Daoy (cell line): ENCODE data around the gene RTEL1. TPM values are rescaled to one million over a fixed set of nuclear protein-coding genes. Genes with fewer than 3 reads are reported as not detected.
"Not testable (repeated sequence)": the region's sequence is repeated elsewhere in the genome, so short reads cannot be mapped to it uniquely, and the experiment has no call there.

Experiments used
- DNase-seq: peaks from one replicate; pipeline ENCODE4 v3.0.0-alpha.2; 2015; ENCODE audit warnings: low read depth
- total RNA-seq: library from RNA; depleted of rRNA; stranded (reverse); fragments of >200 nt; shearing (Covaris generic); gene quantifications from 2 replicates; pipeline ENCODE4 v1.2.3, GENCODE V29; 2014

Gene RTEL1
- total RNA-seq, 1 experiment from 2014 or later: 11.4 TPM

DNA sequence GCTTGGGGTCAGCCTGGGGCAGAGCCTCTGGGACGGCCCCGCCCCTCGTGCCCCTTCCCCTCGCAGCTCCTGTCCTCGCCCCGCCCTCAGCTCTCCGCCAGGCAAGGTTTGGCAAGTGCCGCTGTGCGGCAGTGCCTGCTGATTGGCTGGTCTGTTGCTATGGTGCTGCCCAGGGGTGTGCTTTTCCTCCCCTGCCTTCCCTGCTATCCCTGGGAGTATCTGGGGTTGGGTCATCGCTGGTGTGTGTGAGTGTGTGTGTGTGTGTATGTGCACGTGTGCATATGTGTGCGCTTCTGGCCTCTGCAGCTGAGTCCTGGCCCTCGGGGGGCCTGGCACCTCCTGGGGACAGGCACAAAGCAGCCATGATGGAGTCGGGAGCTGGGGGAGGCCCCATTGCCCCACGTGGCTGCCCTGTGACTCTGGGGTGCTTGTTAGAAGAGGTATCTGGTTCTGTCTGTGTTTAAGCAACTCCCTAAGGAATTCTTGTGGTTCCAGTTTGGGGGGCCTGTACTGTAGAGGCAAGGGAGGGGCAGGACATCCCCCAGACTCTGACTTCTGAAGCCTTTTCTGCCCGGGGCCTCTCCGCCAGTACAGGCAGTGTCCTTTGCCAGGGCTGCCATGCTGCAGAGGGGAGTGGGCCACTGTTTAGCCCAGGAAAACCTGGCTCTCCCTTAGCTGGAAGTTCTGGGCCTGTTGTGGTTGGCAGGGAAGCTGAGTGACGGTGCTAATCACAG is 6.9 kb downstream of the RTEL1 start:
- DNase-seq: no peak

GRCh38 chr20:63665708-63666107 is 7.6 kb downstream of the RTEL1 start:
- no peak for DNase-seq

- DNase-seq: no peak
Measured at GRCh38 chr20:63667858-63668257, 9.7 kb downstream of the RTEL1 start.

GRCh38 chr20:63668351-63668750 is 10.2 kb downstream of the RTEL1 start:
- DNase-seq: no peak

DNA sequence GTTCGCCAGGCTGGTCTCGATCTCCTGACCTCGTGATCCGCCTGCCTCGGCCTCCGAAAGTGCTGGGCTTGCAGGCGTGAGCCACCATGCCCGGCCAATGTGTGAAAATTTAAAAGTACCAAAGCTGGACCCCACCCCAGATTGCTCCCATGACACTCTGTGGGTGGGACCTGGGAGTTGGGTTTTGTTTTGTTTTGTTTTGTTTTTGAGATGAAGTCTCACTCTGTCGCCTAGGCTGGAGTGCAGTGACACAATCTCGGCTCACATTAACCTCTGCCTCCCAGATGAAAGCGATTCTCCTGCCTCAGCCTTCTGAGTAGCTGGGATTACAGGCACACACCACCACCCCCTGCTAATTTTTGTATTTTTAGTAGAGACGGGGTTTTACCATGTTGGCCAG is 13.6 kb downstream of the RTEL1 start:
- not testable (repeated sequence) for DNase-seq

- DNase-seq: no peak
Measured at GRCh38 chr20:63672666-63673065, 14.6 kb downstream of the RTEL1 start.

DNA sequence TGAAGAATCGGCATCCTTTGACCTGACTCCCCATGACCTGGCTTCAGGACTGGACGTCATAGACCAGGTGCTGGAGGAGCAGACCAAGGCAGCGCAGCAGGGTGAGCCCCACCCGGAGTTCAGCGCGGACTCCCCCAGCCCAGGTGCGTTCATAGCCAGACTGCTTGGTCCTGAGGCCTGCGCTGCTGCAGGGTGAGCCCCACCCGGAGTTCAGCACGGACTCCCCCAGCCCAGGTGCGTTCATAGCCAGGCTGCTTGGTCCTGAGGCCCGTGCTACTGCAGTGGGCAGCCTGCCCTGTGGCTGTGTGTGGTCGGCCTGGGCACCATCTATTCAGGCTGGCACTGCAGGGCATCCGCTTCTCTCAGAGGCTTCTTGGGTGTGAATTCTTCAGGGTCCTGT is 15.8 kb downstream of the RTEL1 start:
- DNase-seq: no peak

GRCh38 chr20:63675681-63676368 is 17.7 kb downstream of the RTEL1 start:
- DNase-seq: no peak

GRCh38 chr20:63678071-63678470 is 20.0 kb downstream of the RTEL1 start:
- no peak for DNase-seq

DNA sequence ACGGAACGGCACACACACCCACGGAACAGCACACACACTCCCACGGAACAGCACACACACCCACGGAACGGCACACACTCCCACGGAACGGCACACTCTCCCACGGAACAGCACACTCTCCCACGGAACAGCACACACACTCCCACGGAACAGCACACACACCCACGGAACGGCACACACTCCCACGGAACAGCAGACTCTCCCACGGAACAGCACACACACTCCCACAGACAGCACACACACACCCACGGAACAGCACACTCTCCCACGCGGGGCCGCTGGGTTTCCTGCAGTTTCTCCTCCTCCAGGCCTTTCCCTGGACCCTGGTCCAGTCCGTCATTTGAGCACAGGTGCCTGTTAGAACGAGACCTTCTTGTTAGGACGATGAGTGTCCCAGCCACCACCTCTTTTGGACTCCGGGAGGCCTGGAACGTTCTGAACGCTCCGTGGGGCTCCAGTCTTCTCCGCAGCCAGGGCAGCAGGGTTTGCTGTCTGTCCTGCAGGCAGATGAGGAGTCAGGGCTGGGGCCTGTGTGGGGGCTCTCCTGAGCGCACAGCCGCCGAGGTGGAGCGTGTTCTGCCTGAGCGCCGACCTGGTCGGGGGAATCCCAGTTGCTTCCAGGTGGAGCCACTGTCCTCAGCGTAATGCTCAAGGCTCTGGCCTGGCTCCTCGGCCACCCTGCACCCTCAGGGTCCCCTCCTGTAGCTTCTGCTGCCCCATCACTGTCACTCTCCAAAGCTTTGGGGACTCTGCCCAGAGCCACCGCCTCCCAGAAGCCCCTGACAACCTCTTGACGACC is 20.8 kb downstream of the RTEL1 start:
- DNase-seq: no peak

DNA sequence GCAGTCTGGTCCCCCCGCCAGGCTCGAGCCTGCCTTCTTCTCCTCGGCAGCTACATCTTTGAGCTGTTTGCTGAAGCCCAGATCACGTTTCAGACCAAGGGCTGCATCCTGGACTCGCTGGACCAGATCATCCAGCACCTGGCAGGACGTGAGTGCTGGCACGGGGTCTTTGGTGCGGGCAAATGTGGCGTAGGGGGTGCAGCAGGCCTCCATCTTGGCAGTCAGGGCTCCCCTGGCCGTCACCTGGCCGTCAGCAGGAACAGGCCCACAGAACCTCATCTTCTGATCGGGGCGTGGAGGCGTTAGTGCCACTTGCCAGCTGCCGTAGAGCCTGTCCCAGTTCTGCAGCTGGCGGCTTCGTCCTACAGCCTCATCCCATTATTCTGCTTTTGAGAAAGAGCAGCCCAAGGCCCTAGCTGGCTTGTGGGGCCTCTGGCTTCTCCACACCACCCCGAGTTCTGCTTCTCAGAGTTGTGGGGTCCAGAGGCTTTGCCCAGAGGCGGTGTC is 21.7 kb downstream of the RTEL1 start:
- DNase-seq: no peak

- no peak for DNase-seq
Measured at GRCh38 chr20:63680427-63680826, 22.3 kb downstream of the RTEL1 start.

- DNase-seq: no peak
Measured at GRCh38 chr20:63680857-63681608, 22.9 kb downstream of the RTEL1 start.

DNA sequence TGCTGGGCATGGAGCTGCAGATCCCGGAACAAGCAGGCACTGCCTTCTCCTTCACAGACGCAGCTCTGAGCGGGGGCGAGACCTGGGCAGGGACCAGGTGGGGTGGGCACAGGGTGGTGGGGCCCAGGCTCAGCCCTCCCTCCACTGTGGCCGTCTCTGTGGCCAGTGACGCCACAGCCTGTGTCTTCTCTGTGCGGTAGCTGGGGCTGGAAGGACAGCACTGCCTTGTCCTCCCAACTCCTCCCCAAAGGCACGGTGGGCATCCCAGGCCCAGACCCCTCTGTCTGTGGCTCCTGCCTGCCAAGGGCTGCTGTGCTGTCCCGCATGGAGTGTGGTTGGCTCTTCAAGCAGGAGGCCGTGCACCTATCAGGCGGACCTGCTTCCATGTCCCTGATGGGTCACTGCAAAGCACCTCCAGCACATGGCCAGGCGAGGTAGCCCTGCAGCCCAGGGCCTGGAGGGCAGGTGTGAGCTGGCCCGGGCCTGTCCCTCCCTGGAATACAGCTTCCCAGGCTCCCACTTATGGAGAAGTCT is 23.6 kb downstream of the RTEL1 start:
- no peak for DNase-seq

- peak; percentile 98 for DNase-seq
Measured at GRCh38 chr20:63682384-63683139, 24.4 kb downstream of the RTEL1 start.

- DNase-seq: no peak
Measured at GRCh38 chr20:63685269-63686026, 27.3 kb downstream of the RTEL1 start.

GRCh38 chr20:63686094-63686491 is 28.0 kb downstream of the RTEL1 start:
- no peak for DNase-seq

DNA sequence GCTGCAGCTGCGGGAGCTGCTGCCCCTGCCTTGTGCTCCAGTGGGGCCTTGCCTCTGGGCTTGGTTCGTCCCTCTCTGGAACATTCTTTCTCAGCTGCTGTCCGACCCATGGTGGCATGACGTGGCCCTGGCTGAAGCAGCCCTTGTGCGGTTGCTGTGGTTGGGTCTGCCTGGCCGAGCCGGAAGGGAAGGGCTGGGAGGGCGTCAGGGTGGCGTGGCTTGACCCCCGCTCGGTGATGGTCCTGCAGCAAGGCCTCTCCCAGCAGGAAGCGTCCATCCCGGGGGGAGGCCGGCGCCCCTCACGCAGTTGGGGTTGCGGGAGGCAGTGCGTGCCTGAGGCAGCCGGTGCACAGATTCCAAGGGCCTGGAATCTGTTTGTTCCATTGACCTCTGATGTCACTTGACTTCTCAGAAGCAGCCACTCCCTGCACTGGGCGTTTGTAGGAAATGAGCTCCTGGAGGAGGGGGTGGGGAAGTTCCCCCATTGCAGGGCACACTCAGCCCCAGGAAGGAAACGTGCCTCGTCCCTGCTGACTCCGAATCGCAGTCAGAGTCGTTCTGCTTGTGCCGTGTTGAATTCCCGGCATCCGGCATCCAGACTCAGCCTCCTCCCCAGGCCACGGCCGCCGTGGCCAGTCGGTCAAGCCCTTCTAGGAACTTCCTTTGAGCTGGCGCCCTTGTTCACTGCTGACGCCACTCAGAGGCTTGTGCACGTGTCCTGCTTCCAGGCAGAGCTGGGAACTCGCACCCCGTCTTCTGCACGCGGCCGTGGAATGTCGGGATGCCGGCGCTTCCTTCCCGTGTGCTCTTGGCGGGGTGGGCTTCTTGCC is 28.6 kb downstream of the RTEL1 start:
- DNase-seq: peak; percentile 69
